Measurements from ENCODE around the gene SCFD2.

DNA sequence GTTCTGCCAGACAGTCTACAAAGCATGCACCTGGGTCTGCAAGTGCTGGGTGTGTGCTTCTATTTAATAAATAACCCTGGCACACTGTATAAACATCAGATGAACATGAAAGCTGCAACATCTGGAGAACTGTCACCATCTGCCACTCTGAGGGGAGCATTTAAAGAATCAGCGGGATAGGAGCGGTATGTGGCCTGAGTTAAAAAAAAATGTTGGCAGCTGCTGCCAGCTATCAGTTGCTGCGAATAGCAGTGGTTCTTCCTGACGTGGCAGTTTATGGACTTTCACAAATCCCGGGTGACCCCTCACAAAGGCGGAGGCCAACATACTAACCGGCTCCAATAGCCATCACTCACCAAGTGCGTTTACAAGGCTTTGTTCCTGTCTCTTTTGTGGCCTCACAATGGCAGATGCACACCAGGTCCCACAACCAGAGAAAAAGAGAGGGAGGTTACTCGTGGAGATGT is 408.6 kb downstream of the SCFD2 start:
- TF ChIP-seq, protein P1, sequence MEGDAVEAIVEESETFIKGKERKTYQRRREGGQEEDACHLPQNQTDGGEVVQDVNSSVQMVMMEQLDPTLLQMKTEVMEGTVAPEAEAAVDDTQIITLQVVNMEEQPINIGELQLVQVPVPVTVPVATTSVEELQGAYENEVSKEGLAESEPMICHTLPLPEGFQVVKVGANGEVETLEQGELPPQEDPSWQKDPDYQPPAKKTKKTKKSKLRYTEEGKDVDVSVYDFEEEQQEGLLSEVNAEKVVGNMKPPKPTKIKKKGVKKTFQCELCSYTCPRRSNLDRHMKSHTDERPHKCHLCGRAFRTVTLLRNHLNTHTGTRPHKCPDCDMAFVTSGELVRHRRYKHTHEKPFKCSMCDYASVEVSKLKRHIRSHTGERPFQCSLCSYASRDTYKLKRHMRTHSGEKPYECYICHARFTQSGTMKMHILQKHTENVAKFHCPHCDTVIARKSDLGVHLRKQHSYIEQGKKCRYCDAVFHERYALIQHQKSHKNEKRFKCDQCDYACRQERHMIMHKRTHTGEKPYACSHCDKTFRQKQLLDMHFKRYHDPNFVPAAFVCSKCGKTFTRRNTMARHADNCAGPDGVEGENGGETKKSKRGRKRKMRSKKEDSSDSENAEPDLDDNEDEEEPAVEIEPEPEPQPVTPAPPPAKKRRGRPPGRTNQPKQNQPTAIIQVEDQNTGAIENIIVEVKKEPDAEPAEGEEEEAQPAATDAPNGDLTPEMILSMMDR (IDR thresholded peaks at IDR 0.05; ENCODE audit: borderline replicate concordance, extremely low read depth, low read length, poor library complexity, severe bottlenecking) = no peak
- no peak for TF ChIP-seq EZH2 (IDR thresholded peaks at IDR 0.05; ENCODE audit: borderline replicate concordance, low read depth, low read length, severe bottlenecking)

Measured in DND-41 (cell line).